GM21423 (cell line): ENCODE measurements around the gene ZC3H14.
"Not testable (repeated sequence)": the region's sequence is repeated elsewhere in the genome, so short reads cannot be mapped to it uniquely, and the experiment has no call there.

Source experiments
- ATAC-seq: cut with Tn5 transposase; IDR thresholded peaks from one replicate; pipeline ENCODE4 v1.9.1; 2021; ENCODE audit warnings: mild to moderate bottlenecking, moderate library complexity; ENCODE audit not compliant: unreplicated experiment

ZC3H14 gene, protein sequence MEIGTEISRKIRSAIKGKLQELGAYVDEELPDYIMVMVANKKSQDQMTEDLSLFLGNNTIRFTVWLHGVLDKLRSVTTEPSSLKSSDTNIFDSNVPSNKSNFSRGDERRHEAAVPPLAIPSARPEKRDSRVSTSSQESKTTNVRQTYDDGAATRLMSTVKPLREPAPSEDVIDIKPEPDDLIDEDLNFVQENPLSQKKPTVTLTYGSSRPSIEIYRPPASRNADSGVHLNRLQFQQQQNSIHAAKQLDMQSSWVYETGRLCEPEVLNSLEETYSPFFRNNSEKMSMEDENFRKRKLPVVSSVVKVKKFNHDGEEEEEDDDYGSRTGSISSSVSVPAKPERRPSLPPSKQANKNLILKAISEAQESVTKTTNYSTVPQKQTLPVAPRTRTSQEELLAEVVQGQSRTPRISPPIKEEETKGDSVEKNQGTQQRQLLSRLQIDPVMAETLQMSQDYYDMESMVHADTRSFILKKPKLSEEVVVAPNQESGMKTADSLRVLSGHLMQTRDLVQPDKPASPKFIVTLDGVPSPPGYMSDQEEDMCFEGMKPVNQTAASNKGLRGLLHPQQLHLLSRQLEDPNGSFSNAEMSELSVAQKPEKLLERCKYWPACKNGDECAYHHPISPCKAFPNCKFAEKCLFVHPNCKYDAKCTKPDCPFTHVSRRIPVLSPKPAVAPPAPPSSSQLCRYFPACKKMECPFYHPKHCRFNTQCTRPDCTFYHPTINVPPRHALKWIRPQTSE

DNA sequence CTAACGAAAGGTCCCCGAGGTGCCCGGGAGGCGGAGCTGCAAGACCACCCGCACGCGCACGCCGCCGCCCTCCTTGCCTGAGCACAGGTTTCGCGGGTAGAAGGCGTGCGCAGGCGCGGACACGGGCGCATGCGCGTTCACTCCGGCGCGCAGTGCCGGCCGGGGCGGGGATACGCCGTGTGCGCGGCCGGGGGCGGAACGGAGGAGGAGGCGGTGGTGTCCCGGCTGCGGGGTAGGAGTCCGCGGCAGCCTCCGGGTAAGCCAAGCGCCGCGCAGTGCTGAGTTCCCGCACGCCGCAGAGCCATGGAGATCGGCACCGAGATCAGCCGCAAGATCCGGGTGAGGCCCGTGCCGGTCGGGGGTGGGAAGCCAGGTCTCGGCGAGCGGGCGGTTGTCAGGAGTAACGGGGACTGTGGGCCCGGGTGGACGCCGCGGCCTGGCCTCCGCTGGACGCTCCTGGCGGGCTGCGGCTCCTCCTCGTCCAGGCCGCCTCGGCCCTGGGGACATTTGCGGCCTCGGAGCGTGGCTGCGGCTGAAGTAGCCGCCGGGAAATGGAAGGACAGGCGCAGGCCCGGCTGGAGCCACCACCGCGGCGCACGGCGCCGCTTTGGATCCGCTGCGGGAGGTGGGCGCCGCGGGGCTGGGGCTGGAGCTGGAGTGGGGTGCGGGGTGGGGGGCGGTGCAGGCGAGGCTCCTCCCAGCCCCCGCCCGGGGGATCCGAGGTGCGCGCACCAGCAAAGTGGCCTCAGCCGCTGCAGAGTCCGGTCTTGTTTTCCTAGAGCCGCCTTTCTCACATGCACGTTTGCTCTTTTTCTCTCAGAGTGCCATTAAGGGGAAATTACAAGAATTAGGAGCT lies at the start of gene ZC3H14:
Gene ZC3H14, plus strand, starts transcription at position 207 of the 856 bp plus-strand sequence. Its CDS starts 97 bp downstream, at position 304.
- ATAC-seq, result peak; percentile 95

DNA sequence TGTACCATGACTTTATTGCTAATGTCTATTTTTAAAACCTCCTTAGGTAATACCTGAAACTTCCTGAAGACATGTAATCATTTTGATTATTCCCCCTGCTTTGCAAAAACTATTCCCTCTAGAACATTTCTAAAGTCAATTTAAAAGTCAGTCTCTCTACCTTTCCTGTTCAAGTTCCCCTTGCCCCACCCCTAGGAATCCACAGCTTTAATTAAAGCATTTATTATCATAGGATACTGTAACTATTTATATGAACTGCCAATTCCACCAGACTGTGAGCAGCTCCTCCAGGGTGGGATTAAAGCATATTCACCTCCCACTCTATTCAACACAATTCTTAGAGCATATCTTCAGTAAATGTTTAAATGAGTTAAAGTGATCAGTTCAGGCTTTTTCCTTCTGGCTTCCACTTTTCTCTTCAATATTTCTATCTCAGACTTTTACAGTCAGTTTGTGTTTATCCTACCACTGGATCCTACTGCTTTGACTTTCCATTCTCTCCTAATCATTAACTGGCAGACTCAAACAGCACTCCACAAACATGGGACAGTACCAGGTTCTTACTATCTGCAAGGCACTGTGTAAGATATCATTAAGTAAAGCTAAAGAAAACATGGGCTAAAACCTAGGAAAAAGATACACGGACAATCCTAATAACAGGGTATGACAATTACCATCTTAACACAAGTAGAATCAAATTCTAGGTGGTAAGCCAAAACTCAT lies 47.2 kb upstream of the ZC3H14 start:
- ATAC-seq, result no peak

DNA sequence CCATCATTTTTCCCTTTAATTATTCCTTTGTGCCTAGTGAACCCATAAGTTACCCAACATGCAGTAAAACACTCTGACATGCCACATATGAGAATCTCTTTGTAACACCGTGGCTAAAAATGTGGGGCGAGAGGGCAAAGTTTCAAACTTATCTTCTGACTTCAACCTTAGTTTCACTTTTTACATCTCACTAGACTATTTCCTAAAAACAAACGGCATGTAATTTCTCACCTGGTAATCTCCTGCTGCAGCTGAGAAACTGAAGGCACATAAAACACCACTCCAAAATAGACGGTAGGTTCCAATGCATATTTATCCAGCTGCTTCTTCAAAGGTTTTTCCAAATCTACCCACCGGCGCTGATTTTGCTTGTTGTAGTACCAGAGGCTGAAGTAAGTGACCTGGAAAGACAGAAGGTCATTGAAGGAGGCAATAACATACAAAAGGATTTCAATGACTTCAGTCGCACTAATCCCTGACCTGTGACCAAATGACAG lies 45.9 kb upstream of the ZC3H14 start:
- ATAC-seq, result no peak

DNA sequence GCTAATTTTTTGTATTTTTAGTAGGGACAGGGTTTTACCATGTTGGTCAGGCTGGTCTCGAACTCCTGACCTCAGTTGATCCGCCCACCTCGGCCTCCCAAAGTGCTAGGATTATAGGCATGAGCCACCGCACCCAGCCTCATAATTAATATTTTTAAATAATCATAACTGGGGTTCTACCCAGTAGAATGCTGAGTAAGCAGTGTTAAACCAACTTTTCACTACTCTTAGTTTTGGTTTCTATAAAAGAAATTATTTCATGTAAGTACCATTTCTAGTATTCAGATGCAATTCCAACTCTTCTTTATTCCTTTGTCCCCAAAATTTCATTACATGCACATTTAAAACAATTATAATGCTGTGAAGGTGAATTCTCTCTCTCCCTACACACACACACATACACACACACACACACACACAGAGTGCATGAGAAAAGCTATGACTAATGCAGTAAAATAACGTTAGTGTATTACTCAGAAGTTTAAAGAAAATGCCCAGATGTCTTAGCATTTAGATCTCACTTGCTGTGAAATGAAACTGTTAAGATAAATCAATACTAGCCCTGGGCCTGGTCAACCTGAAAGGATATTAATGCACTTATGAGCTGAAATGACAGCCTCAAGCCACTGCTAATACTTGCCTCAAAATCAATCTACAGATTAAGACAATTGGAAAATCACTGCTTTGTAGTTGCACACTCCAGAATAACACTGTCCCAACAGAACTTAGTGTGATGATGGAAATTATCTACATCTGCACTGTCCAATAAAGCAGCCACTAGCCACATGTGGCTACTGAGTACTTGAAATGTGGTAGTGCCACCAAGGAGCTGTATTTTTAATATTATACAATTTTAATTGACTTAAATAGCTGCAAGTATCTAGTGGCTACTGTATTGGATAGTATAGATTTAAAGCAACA lies 44.0 kb upstream of the ZC3H14 start:
- no peak for ATAC-seq

DNA sequence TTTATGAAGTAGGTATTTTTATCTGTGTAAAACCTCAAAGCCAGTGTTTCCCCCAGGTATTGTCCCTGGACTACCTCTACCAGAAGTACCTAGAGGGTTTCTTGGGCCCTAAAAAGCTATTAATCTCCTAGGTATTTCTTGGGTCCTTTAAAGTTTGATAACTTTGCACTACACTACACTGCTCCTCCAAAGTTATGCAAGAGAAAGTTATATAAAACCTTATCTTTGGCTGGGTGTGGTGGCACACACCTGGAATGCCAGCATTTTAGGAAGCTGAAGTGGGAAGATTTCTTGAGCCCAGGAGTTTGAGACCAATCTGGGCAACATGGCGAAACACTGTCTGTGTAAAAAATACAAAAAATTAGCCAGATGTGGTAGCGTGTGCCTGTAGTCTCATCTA lies 42.9 kb upstream of the ZC3H14 start:
- ATAC-seq, result no peak

DNA sequence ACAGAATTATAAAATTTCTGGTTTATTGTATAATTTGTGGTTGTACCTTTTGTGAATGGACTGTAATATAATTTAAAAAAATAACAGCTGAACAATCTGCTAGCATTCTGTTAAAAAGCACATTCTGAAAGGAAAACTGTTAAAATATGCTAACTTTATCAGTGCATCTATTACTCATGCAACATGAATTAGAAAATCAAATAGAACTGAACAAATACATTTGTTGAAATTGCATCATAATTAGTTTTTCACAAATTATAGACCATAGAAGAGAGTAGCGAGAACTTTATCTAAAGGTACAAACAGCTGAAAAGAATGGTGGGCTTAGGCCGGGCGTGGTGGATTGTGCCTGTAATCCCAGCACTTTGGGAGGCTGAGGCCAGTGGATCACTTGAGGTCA lies 41.0 kb upstream of the ZC3H14 start:
- ATAC-seq, result no peak

DNA sequence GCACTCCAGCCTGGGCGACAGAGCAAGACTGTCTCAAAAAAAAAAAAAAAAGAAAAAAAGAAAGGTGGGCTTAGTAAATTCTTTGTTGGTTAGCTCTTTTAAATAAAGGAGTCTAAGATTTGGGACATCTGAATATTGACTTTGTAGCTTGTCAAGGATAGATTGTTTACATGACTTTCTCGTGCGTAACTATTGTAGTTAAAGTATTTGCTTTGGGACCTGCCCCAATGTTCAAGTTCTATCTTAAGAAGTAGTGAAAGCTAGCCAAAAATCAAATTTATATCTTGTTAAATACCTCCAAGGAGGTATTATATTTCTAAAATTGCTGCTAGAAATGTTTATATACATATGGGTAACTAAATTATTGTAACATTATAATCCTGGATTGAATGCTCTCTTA lies 40.4 kb upstream of the ZC3H14 start:
- ATAC-seq, result no peak

DNA sequence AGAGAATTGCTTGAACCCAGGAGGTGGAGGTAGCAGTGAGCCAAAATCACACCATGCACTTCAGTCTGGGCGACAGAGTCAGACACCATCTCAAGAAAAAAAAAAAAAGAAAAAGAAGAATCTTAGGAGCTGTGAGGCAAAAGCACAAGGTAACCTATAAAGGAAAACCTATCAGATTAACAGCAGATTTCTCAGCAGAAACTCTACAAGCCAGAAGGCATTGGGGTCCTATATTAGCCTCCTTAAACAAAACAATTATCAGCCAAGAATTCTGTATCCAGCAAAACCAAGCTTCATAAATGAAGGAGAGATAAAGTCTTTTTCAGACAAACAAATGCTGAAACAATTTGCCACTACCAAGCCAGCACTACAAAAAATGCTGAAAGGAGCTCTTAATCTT lies 32.9 kb upstream of the ZC3H14 start:
- not testable (repeated sequence) for ATAC-seq

DNA sequence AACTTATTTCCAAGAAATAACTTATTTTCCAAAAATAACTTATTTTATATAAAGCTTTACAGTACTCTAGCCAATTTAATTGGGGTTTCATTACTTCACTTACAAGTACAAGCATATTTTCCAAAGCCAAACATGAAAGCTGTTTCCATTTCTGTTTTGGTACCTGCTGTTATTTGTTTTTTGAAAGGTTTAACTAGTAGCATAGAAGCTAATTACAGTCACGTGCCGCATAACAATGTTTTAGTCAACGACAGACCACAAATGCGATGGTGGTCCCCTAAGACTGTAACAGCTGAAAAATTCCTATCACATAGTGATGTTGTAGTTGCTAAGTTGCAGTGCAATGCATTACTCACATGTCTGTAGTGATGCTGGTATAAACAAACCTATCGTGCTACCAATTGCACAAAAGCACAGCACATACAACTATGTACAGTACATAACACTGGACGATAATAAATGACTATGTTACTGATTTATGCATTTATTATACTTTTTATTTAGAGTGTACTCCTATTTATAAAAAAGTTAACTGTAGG lies 29.7 kb upstream of the ZC3H14 start:
- ATAC-seq, result no peak

DNA sequence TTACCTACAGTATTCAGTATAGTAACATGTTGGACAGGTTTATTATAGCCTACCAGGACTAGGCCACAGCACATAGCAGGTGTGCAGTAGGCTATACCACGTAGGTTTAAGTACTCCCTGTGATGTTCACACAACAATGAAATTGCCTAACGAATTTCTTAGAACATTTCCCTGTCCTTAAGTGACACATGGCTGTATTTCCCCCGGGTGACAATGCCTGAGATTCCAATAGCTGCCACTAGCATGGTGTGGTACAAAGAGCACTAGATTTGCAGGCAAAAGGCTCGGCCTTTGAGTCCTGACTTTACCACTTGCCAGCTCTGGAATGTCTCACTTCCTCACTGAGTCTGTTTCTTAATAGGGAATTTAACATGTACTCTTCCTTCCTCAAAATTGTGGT lies 27.7 kb upstream of the ZC3H14 start:
- no peak for ATAC-seq

DNA sequence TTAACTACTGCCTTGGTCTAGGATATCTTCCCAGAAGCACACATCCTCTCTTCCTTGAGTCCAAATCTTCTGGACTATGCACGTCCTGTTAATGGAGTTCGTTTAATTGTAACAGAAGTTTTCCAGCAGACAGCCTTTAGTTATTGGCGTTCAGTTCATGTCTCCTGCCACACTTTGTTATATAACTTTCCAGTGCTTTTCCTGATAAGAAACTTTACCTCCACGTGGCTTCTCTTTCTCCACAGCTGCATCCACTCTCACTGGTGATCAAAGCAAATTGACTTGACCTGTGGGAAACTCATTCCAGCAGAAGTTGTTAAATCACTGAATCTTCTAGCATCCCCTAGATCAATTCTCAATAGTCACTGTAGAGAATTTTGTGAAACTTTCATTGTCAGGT lies 27.0 kb upstream of the ZC3H14 start:
- no peak for ATAC-seq

DNA sequence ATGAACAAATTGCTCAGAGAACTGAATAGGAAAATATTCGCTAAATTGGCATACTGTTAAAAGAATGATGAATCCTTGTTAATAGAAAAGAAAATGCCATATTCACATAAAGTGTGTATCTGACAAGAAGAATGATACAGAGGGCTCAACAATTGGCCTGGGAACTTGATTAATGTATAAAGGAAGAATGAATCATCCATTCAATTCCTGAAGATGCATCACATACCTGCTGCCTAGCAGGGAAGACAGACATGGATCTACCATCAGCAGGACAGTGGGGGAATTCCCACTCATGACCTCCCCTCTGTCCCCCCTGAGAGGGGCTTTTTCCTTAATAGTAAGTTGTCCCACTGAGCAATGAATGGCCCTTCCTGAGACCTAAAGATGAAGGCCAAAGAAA lies 21.5 kb upstream of the ZC3H14 start:
- ATAC-seq, result no peak

DNA sequence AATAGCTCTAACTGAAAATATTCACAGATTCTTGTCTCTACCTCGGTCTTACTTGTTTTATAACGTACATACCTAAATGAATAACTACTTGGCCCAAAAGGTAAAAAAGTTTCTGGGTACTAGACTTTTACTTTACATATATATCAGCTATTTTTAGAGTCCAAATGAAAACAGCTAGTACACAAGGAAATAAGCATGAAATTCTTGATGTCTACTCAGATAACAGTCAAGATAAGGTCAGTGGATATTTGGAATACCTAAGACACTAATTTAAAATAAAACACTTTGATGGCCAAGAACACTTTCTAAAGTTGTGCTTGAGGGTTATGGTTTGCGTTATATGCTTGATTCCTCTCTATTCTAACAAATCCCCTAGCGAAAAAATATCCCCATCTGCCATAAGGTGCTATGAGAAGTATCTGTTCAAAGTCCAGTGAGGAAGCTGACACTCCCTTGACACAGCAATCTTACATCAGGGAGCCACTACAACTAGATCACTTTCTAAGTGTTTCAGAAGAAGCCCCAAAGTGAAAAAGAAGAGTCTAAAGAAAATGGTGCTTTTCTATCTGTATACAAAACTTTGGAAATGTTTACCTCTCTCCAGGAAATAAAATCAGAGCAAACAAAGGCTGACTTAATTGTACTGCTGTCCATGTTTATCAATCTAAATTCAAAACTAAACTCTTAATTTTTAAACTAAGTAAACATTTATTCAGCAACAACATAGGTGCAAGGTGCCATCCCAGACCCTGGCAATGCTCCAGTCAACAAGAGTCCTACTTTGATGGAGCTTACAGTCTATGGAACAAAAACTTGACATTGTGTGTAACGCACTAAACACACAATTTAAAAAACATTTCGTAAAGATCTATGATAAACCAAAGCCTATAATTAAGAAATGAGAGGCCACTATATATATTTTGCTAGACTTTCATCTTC lies 19.7 kb upstream of the ZC3H14 start:
- no peak for ATAC-seq

DNA sequence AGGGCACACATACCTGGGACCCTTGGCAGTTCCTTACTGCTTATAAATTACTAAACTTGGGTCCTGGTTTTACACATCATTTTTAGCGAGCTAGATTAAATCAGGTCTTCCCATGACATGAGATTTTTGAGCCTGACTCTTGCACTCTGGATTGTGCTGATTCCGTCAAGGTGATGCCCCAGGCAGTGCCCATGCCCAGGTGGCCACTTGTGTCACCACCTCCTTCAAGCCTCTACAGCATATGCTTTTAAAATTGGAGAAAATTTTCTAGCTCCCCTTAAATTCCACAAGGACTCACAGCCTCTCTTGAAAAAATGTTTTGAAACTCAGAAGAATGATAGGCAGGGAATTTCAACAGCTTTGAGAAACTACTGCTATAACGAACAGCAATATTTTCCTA lies 17.6 kb upstream of the ZC3H14 start:
- ATAC-seq, result no peak

DNA sequence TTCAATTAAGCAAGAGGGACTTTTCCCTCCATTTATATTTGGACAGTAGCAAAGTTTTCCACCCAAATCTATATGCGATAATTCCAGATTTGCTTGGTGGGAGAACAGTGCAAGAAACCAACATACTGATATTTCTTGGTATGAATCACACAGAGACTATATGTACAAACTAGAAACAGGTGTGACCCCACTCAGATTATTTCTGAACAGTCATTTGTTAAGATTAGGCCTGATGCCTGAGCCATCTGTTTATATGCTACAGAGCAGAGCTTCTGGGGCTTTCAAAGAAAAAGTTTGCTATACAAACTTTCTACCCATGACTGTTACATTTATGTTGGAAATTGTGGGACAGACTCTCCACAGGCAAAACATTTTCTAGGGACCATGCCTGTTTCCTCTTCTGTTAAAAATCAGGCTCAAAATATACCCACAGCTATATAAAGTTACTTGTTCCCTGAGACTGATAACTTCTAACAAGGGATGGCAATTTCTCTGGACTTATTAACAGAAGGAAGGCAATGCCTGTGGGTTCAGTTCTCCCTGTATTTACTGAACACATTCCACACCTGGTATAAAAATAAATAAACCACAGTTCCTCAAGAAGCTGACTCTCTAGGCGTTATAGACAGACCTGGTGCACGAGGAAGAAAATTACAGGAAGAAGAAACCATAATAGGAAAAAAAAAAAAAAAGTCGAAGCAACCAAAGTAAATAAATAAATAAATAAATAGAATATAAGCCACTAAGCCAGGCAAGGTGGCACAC lies 16.0 kb upstream of the ZC3H14 start:
- ATAC-seq, result no peak

DNA sequence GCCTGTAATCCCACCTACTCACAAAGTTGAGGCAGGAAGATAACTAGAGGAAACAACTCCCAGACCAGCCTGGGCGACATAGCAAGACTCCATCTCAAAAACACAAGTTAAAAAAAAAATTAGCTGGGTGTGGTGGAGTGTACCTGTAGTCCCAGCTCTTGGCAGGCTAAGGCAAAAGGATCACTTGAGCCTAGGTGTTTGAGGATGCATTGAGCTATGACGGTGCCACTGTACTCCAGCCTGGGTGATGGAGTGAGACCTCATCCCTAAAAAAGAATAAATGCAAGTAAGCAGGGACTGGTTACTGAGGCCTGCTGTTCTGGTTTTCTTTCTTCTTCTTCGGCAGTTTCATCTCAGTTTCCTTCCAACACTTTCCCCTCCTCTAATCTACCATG lies 15.5 kb upstream of the ZC3H14 start:
- no peak for ATAC-seq

DNA sequence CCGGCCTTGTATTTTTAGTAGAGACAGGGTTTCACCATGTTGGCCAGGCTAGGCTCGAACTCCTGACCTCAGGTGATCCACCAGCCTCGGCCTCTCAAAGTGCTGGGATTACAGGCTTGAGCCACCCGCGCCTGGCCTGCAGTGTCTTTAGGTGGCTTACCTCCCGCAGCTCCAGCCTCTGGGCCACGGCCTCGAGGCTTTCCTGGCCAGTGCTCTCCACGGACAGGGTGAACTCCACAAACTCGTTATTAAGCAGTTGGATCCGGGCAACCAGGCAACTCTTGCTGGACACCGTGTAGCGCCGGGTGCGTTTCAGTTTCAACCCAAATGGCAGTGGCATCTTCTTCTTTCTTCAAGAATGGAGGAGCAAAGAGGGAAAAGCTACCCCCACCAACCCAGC lies 12.8 kb upstream of the ZC3H14 start:
- ATAC-seq, result no peak
